Nephron (organoid): ENCODE data around the gene RIMBP2.

ENCODE experiments used
- H3K27ac Mint-ChIP-seq, 3 experiments: 2 replicates each; pipeline ENCODE4 v1.8.0; 2020; ENCODE audit warnings: mixed read lengths in 3 of 3, mild to moderate bottlenecking in 2 of 3, moderate library complexity in 1 of 3
- H3K27me3 Mint-ChIP-seq: 2 replicates; pipeline ENCODE4 v1.8.0; 2021; ENCODE audit warnings: low read depth, mild to moderate bottlenecking, moderate library complexity, mixed read lengths
- H3K36me3 Mint-ChIP-seq: 2 replicates; pipeline ENCODE4 v1.8.0; 2020; ENCODE audit warnings: low read depth, mixed read lengths
- H3K4me1 Mint-ChIP-seq: 2 replicates; pipeline ENCODE4 v1.8.0; 2020; ENCODE audit warnings: mixed read lengths
- H3K4me3 Mint-ChIP-seq, 3 experiments: 2 replicates each; pipeline ENCODE4 v1.8.0; 2020; ENCODE audit warnings: mild to moderate bottlenecking in 3 of 3, mixed read lengths in 3 of 3, moderate library complexity in 2 of 3
- H3K9me3 Mint-ChIP-seq: 2 replicates; pipeline ENCODE4 v1.8.0; 2020; ENCODE audit warnings: mixed read lengths
- CTCF ChIP-seq, 3 experiments: fragments of 200-600 bp; sonication (generic); IDR thresholded peaks; one replicate each; pipeline ENCODE4 v1.5.0; 2021; ENCODE audit warnings: antibody characterized with exemption in 3 of 3; ENCODE audit not compliant: unreplicated experiment in 3 of 3

RIMBP2 gene

GRCh38 chr12:130685250-130685787 is 30.8 kb downstream of the RIMBP2 start:
- Mint-ChIP-seq H3K4me3 (no peak overlapping the region), H3K4me1 (no peaks in the 10 kb centered on the region), H3K27ac (no peak overlapping the region), H3K36me3 (no peaks in the 10 kb centered on the region), H3K9me3 (no peaks in the 10 kb centered on the region), H3K27me3 (peaks cover 39% of the 10 kb centered on the region)
- no peak for TF ChIP-seq CTCF (IDR thresholded peaks at IDR 0.05; ENCODE audit: unreplicated experiment in 3 of 3)

GRCh38 chr12:130683811-130684210 is 32.3 kb downstream of the RIMBP2 start:
- H3K9me3 Mint-ChIP-seq: no peaks in the 10 kb centered on the region
- no peak overlapping the region for H3K4me3 Mint-ChIP-seq
- no peaks in the 10 kb centered on the region for H3K4me1 Mint-ChIP-seq
- H3K27ac Mint-ChIP-seq: no peak overlapping the region
- TF ChIP-seq CTCF (IDR thresholded peaks at IDR 0.05; ENCODE audit: unreplicated experiment in 3 of 3): no peak
- no peaks in the 10 kb centered on the region for H3K36me3 Mint-ChIP-seq
- peaks cover 42% of the 10 kb centered on the region for H3K27me3 Mint-ChIP-seq

GRCh38 chr12:130683080-130683479 is 33.0 kb downstream of the RIMBP2 start:
- H3K27me3 Mint-ChIP-seq: peaks cover 38% of the 10 kb centered on the region
- H3K9me3 Mint-ChIP-seq: no peaks in the 10 kb centered on the region
- H3K36me3 Mint-ChIP-seq: no peaks in the 10 kb centered on the region
- H3K27ac Mint-ChIP-seq: no peak overlapping the region
- H3K4me3 Mint-ChIP-seq: no peak overlapping the region
- no peaks in the 10 kb centered on the region for H3K4me1 Mint-ChIP-seq
- TF ChIP-seq CTCF (IDR thresholded peaks at IDR 0.05; ENCODE audit: unreplicated experiment in 3 of 3): no peak

- Mint-ChIP-seq H3K27ac (no peak overlapping the region), H3K4me1 (no peaks in the 10 kb centered on the region), H3K9me3 (peaks cover 4% of the 10 kb centered on the region), H3K4me3 (no peak overlapping the region), H3K36me3 (no peaks in the 10 kb centered on the region), H3K27me3 (peaks cover 20% of the 10 kb centered on the region)
- no peak for TF ChIP-seq CTCF (IDR thresholded peaks at IDR 0.05; ENCODE audit: unreplicated experiment in 3 of 3)
These were observed 35.6 kb downstream of the RIMBP2 start for GRCh38 chr12:130680451-130680990.

GRCh38 chr12:130677957-130678558 is 38.0 kb downstream of the RIMBP2 start:
- Mint-ChIP-seq H3K4me3 (no peak overlapping the region), H3K4me1 (no peaks in the 10 kb centered on the region), H3K27ac (peak overlapping the region in 1 of 3 experiments; percentile 26), H3K9me3 (peaks cover 4% of the 10 kb centered on the region), H3K27me3 (peaks cover 9% of the 10 kb centered on the region), H3K36me3 (no peaks in the 10 kb centered on the region)
- no peak for TF ChIP-seq CTCF (IDR thresholded peaks at IDR 0.05; ENCODE audit: unreplicated experiment in 3 of 3)

GRCh38 chr12:130675791-130676190 is 40.3 kb downstream of the RIMBP2 start:
- TF ChIP-seq CTCF (IDR thresholded peaks at IDR 0.05; ENCODE audit: unreplicated experiment in 3 of 3): no peak
- Mint-ChIP-seq H3K27me3 (peaks cover 10% of the 10 kb centered on the region), H3K9me3 (peaks cover 7% of the 10 kb centered on the region), H3K36me3 (no peaks in the 10 kb centered on the region), H3K27ac (no peak overlapping the region), H3K4me1 (peaks cover 6% of the 10 kb centered on the region), H3K4me3 (no peak overlapping the region)
